ENCODE data around the gene DISP3. TPM values are rescaled to one million over a fixed set of nuclear protein-coding genes. Genes with fewer than 3 reads are reported as not detected.

The DISP3 gene
- polyA plus RNA-seq, 3 donors = 0.01 TPM; not detected in 2

GRCh38 chr1:11563560-11564069 is 84.7 kb downstream of the DISP3 start:
- no peaks in the 10 kb centered on the region for H3K4me1 ChIP-seq (ENCODE audit: control insufficient read depth in 1 of 2, insufficient read depth in 2 of 2, low read length in 2 of 2)
- no peak for DNase-seq
- H4K20me1 ChIP-seq (ENCODE audit: insufficient read depth, low read length) = no peaks in the 10 kb centered on the region
- TF ChIP-seq CTCF (IDR thresholded peaks at IDR 0.05) = no peak
- no peak overlapping the region for H3K4me3 ChIP-seq (replicated peaks in 1 of 3; ENCODE audit: low read depth in 2 of 3, low read length in 3 of 3)
- no peaks in the 10 kb centered on the region for H3K27me3 ChIP-seq (ENCODE audit: control insufficient read depth in 2 of 2, insufficient read depth in 2 of 2, low read length in 2 of 2)
- H3K4me1 Mint-ChIP-seq = peaks cover 4% of the 10 kb centered on the region
- H3K36me3 Mint-ChIP-seq = no peaks in the 10 kb centered on the region
- no peak overlapping the region for H3K9ac ChIP-seq (ENCODE audit: insufficient read depth, low read length, poor library complexity, severe bottlenecking)
- no peak overlapping the region for H3K27ac ChIP-seq (ENCODE audit: low read depth in 1 of 2, low read length in 2 of 2)
- H3K9me3 Mint-ChIP-seq = peaks cover 0 to 3% (median 0%) of the 10 kb centered on the region in 7 donors
- peaks cover 2 to 10% (median 8%) of the 10 kb centered on the region in 3 donors for H3K27me3 Mint-ChIP-seq (ENCODE audit: low read depth in 3 of 3)
- no peaks in the 10 kb centered on the region for H3K9me3 ChIP-seq (replicated peaks in 1 of 2; ENCODE audit: control insufficient read depth in 1 of 2, insufficient read depth in 1 of 2, low read length in 2 of 2)
- no peaks in the 10 kb centered on the region for H3K79me2 ChIP-seq (ENCODE audit: insufficient read depth, low read length)
- H2AFZ ChIP-seq (ENCODE audit: insufficient read depth, low read depth, low read length, poor library complexity, severe bottlenecking) = no peak overlapping the region
- WGBS (ENCODE audit: insufficient coverage) = under 1% methylated on average over 14 of the region's 14 CpGs
- no peaks in the 10 kb centered on the region for H3K36me3 ChIP-seq (replicated peaks in 1 of 2; ENCODE audit: control insufficient read depth in 1 of 2, insufficient read depth in 2 of 2, low read length in 2 of 2)
- no peak overlapping the region for H3K4me2 ChIP-seq (replicated peaks; ENCODE audit: extremely low read depth, low read length, poor library complexity, severe bottlenecking)
- no peak overlapping the region for H3K27ac Mint-ChIP-seq
- intact Hi-C loops (cut with micrococcal nuclease) = no loop called here
- no peak overlapping the region for H3K4me3 Mint-ChIP-seq

- H3K9ac ChIP-seq (ENCODE audit: insufficient read depth, low read length, poor library complexity, severe bottlenecking) = no peak overlapping the region
- H3K36me3 Mint-ChIP-seq = no peaks in the 10 kb centered on the region
- no peaks in the 10 kb centered on the region for H3K9me3 ChIP-seq (replicated peaks in 1 of 2; ENCODE audit: control insufficient read depth in 1 of 2, insufficient read depth in 1 of 2, low read length in 2 of 2)
- no peak overlapping the region for H3K4me3 Mint-ChIP-seq
- 95% methylated on average over 4 of the region's 5 CpGs for WGBS (ENCODE audit: insufficient coverage)
- no peak overlapping the region for H3K27ac ChIP-seq (ENCODE audit: low read depth in 1 of 2, low read length in 2 of 2)
- peaks cover 4% of the 10 kb centered on the region for H3K4me1 Mint-ChIP-seq
- peak overlapping the region in 1 of 7 donors; percentile 68 for H3K27ac Mint-ChIP-seq
- no peaks in the 10 kb centered on the region for H3K4me1 ChIP-seq (ENCODE audit: control insufficient read depth in 1 of 2, insufficient read depth in 2 of 2, low read length in 2 of 2)
- peaks cover 0 to 3% (median 0%) of the 10 kb centered on the region in 7 donors for H3K9me3 Mint-ChIP-seq
- H3K27me3 ChIP-seq (ENCODE audit: control insufficient read depth in 2 of 2, insufficient read depth in 2 of 2, low read length in 2 of 2) = no peaks in the 10 kb centered on the region
- no peak overlapping the region for H3K4me2 ChIP-seq (replicated peaks; ENCODE audit: extremely low read depth, low read length, poor library complexity, severe bottlenecking)
- no peaks in the 10 kb centered on the region for H3K79me2 ChIP-seq (ENCODE audit: insufficient read depth, low read length)
- H3K4me3 ChIP-seq (replicated peaks in 1 of 3; ENCODE audit: low read depth in 2 of 3, low read length in 3 of 3) = no peak overlapping the region
- H4K20me1 ChIP-seq (ENCODE audit: insufficient read depth, low read length) = no peaks in the 10 kb centered on the region
- no peak for DNase-seq
- H3K27me3 Mint-ChIP-seq (ENCODE audit: low read depth in 3 of 3) = peaks cover 2 to 7% (median 6%) of the 10 kb centered on the region in 3 donors
- TF ChIP-seq CTCF (IDR thresholded peaks at IDR 0.05) = no peak
- H2AFZ ChIP-seq (ENCODE audit: insufficient read depth, low read depth, low read length, poor library complexity, severe bottlenecking) = no peak overlapping the region
- H3K36me3 ChIP-seq (replicated peaks in 1 of 2; ENCODE audit: control insufficient read depth in 1 of 2, insufficient read depth in 2 of 2, low read length in 2 of 2) = no peaks in the 10 kb centered on the region
- intact Hi-C loops (cut with micrococcal nuclease) = no loop called here
These were observed 85.3 kb downstream of the DISP3 start for GRCh38 chr1:11564237-11564636.
